ENCODE measurements around the gene ZAR1.

The ZAR1 gene

GRCh38 chr4:48484494-48485168 is 5.4 kb upstream of the ZAR1 start:
- H2BK15ac ChIP-seq (ENCODE audit: low read length): peak overlapping the region; percentile 20
- no peak for DNase-seq (ENCODE audit: low spot score)
- H2AFZ ChIP-seq (ENCODE audit: low read length): peak overlapping the region; percentile 86
- H3K14ac ChIP-seq (ENCODE audit: low read length): no peak overlapping the region
- H3K4me1 ChIP-seq (ENCODE audit: control insufficient read depth in 2 of 2, insufficient read depth in 1 of 2, low read depth in 1 of 2, low read length in 2 of 2): peaks cover 0 to 4% of the 10 kb centered on the region in 2 donors
- no peak overlapping the region for H3K18ac ChIP-seq (ENCODE audit: low read length)
- no peak overlapping the region for H2BK120ac ChIP-seq (ENCODE audit: low read depth, low read length)
- no peak overlapping the region for H3K9ac ChIP-seq (ENCODE audit: low read depth, low read length, poor library complexity)
- H3K27me3 ChIP-seq (ENCODE audit: control insufficient read depth in 3 of 3, insufficient read depth in 3 of 3, low read depth in 1 of 3, low read length in 3 of 3): peaks cover 3 to 38% (median 17%) of the 10 kb centered on the region in 3 experiments
- WGBS, 2 donors (ENCODE audit: extremely low coverage in 2 of 2, insufficient read length in 2 of 2, insufficient replicate concordance in 1 of 2): no CpG with 5 or more reads among the region's 22 CpGs
- H3K23ac ChIP-seq (ENCODE audit: low read depth, low read length, poor library complexity): peak overlapping the region; percentile 68
- H2BK12ac ChIP-seq (ENCODE audit: low read length): no peak overlapping the region
- H3K4ac ChIP-seq (ENCODE audit: low read length): no peak overlapping the region
- H2BK5ac ChIP-seq (ENCODE audit: low read length): no peak overlapping the region
- no peak overlapping the region for H3K4me2 ChIP-seq (ENCODE audit: insufficient read depth, low read length, poor library complexity, severe bottlenecking)
- no peak overlapping the region for H3K27ac ChIP-seq (replicated peaks; ENCODE audit: low read length)
- H3K36me3 ChIP-seq (replicated peaks in 1 of 2; ENCODE audit: control insufficient read depth in 2 of 2, insufficient read depth in 2 of 2, low read length in 2 of 2): no peaks in the 10 kb centered on the region
- peaks cover 3% of the 10 kb centered on the region for H3K79me1 ChIP-seq (ENCODE audit: low read depth, low read length)
- H4K91ac ChIP-seq (ENCODE audit: low read depth, low read length, poor library complexity): no peak overlapping the region
- H3K4me3 ChIP-seq (ENCODE audit: low read length in 2 of 2): peak overlapping the region in 1 of 2 donors; percentile 52
- H4K8ac ChIP-seq (ENCODE audit: low read depth, low read length): no peak overlapping the region
- peaks cover 3 to 8% of the 10 kb centered on the region in 2 donors for H3K9me3 ChIP-seq (replicated peaks in 1 of 2; ENCODE audit: control insufficient read depth in 2 of 2, insufficient read depth in 1 of 2, low read depth in 1 of 2, low read length in 2 of 2)
- no peak overlapping the region for H2AK5ac ChIP-seq (ENCODE audit: low read depth, low read length)

GRCh38 chr4:48489683-48490011 is 405 bp upstream of the ZAR1 start:
- no CpG with 5 or more reads among the region's 14 CpGs for whole genome bisulfite sequencing, 2 donors (ENCODE audit: extremely low coverage in 2 of 2, insufficient read length in 2 of 2, insufficient replicate concordance in 1 of 2)
- no peak overlapping the region for H2BK5ac ChIP-seq (ENCODE audit: low read length)
- peak overlapping the region; percentile 85 for H3K4me2 ChIP-seq (ENCODE audit: insufficient read depth, low read length, poor library complexity, severe bottlenecking)
- H3K14ac ChIP-seq (ENCODE audit: low read length): no peak overlapping the region
- H3K9me3 ChIP-seq (replicated peaks in 1 of 2; ENCODE audit: control insufficient read depth in 2 of 2, insufficient read depth in 1 of 2, low read depth in 1 of 2, low read length in 2 of 2): no peaks in the 10 kb centered on the region
- no peak overlapping the region for H3K23ac ChIP-seq (ENCODE audit: low read depth, low read length, poor library complexity)
- H3K27me3 ChIP-seq (ENCODE audit: control insufficient read depth in 3 of 3, insufficient read depth in 3 of 3, low read depth in 1 of 3, low read length in 3 of 3): peaks cover 0 to 45% (median 17%) of the 10 kb centered on the region in 3 experiments
- H3K4ac ChIP-seq (ENCODE audit: low read length): no peak overlapping the region
- no peak overlapping the region for H4K8ac ChIP-seq (ENCODE audit: low read depth, low read length)
- H2AFZ ChIP-seq (ENCODE audit: low read length): peak overlapping the region; percentile 30
- peaks cover 0 to 2% of the 10 kb centered on the region in 2 donors for H3K4me1 ChIP-seq (ENCODE audit: control insufficient read depth in 2 of 2, insufficient read depth in 1 of 2, low read depth in 1 of 2, low read length in 2 of 2)
- no peak overlapping the region for H2BK12ac ChIP-seq (ENCODE audit: low read length)
- H3K18ac ChIP-seq (ENCODE audit: low read length): peak overlapping the region; percentile 73
- peak overlapping the region; percentile 60 for H2BK15ac ChIP-seq (ENCODE audit: low read length)
- H2BK120ac ChIP-seq (ENCODE audit: low read depth, low read length): no peak overlapping the region
- no peaks in the 10 kb centered on the region for H3K79me1 ChIP-seq (ENCODE audit: low read depth, low read length)
- no peak overlapping the region for H4K91ac ChIP-seq (ENCODE audit: low read depth, low read length, poor library complexity)
- no peak for DNase-seq (ENCODE audit: low spot score)
- H3K27ac ChIP-seq (replicated peaks; ENCODE audit: low read length): no peak overlapping the region
- H3K9ac ChIP-seq (ENCODE audit: low read depth, low read length, poor library complexity): no peak overlapping the region
- no peaks in the 10 kb centered on the region for H3K36me3 ChIP-seq (replicated peaks in 1 of 2; ENCODE audit: control insufficient read depth in 2 of 2, insufficient read depth in 2 of 2, low read length in 2 of 2)
- H2AK5ac ChIP-seq (ENCODE audit: low read depth, low read length): no peak overlapping the region
- H3K4me3 ChIP-seq (ENCODE audit: low read length in 2 of 2): peak overlapping the region in 1 of 2 donors; percentile 78

DNA sequence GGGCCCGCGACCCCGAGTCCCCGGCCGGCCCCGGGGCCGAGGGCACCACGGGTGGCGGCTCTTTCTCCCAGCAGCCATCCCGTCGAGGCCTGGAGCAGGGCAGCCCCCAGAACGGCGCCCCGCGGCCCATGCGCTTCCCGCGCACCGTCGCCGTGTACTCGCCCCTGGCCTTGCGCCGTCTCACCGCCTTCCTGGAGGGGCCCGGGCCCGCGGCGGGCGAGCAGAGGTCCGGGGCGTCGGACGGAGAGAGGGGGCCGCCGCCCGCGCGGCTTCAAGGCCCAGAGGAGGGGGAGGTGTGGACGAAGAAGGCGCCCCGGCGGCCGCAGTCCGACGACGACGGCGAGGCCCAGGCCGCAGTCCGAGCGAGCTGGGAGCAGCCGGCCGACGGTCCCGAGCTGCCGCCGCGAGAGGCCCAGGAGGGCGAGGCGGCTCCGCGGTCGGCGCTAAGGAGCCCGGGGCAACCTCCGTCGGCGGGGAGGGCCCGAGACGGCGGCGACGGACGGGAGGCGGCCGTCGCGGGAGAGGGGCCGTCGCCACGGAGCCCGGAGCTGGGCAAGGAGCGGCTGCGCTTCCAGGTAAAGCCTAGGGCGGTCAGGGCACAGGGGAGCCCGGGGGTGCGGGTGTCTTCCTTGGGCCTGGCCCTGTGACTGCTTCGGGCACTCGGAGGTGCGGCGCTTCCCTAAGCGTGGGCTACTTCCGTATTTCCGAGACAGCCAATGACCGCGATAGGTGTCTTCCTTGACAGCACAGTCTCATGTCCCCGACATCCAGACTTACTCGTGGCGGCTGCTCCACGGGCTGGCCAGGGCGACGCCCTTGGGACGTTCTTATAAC is 845 bp downstream of the ZAR1 start:
- Histone ChIP-seq H2AFZ (ENCODE audit: low read length) (no peak overlapping the region), H2BK5ac (ENCODE audit: low read length) (peak overlapping the region; percentile 10), H4K8ac (ENCODE audit: low read depth, low read length) (no peak overlapping the region), H4K91ac (ENCODE audit: low read depth, low read length, poor library complexity) (peak overlapping the region; percentile 25), H3K27me3 (ENCODE audit: control insufficient read depth in 3 of 3, insufficient read depth in 3 of 3, low read depth in 1 of 3, low read length in 3 of 3) (peaks cover 0 to 41% (median 15%) of the 10 kb centered on the region in 3 experiments), H2BK15ac (ENCODE audit: low read length) (peak overlapping the region; percentile 60), H3K4ac (ENCODE audit: low read length) (no peak overlapping the region), H3K9ac (ENCODE audit: low read depth, low read length, poor library complexity) (no peak overlapping the region), H2AK5ac (ENCODE audit: low read depth, low read length) (peak overlapping the region; percentile 64), H2BK12ac (ENCODE audit: low read length) (no peak overlapping the region), H3K9me3 (replicated peaks in 1 of 2; ENCODE audit: control insufficient read depth in 2 of 2, insufficient read depth in 1 of 2, low read depth in 1 of 2, low read length in 2 of 2) (no peaks in the 10 kb centered on the region), H3K79me1 (ENCODE audit: low read depth, low read length) (no peaks in the 10 kb centered on the region), H3K27ac (replicated peaks; ENCODE audit: low read length) (no peak overlapping the region), H3K4me1 (ENCODE audit: control insufficient read depth in 2 of 2, insufficient read depth in 1 of 2, low read depth in 1 of 2, low read length in 2 of 2) (peaks cover 0 to 2% of the 10 kb centered on the region in 2 donors), H2BK120ac (ENCODE audit: low read depth, low read length) (no peak overlapping the region), H3K36me3 (replicated peaks in 1 of 2; ENCODE audit: control insufficient read depth in 2 of 2, insufficient read depth in 2 of 2, low read length in 2 of 2) (peaks cover 0 to 3% of the 10 kb centered on the region in 2 donors), H3K4me3 (ENCODE audit: low read length in 2 of 2) (peak overlapping the region in 1 of 2 donors; percentile 78), H3K14ac (ENCODE audit: low read length) (peak overlapping the region; percentile 49), H3K23ac (ENCODE audit: low read depth, low read length, poor library complexity) (peak overlapping the region; percentile 47), H3K4me2 (ENCODE audit: insufficient read depth, low read length, poor library complexity, severe bottlenecking) (peak overlapping the region; percentile 85), H3K18ac (ENCODE audit: low read length) (peak overlapping the region; percentile 88)
- no peak for DNase-seq (ENCODE audit: low spot score)
- WGBS, 2 donors (ENCODE audit: extremely low coverage in 2 of 2, insufficient read length in 2 of 2, insufficient replicate concordance in 1 of 2): no CpG with 5 or more reads among the region's 104 CpGs

Measured in neuronal stem cell (in vitro differentiated cells).